Activated T-cell treated with anti-CD3 and anti-CD28 coated beads for 1 hour (primary cell): ENCODE results near the gene FEN1.

ENCODE experiments used
- DNase-seq: peaks from one replicate; pipeline ENCODE4 v3.0.0-alpha.2; 2020; ENCODE audit warnings: low read depth

FEN1 gene

DNA sequence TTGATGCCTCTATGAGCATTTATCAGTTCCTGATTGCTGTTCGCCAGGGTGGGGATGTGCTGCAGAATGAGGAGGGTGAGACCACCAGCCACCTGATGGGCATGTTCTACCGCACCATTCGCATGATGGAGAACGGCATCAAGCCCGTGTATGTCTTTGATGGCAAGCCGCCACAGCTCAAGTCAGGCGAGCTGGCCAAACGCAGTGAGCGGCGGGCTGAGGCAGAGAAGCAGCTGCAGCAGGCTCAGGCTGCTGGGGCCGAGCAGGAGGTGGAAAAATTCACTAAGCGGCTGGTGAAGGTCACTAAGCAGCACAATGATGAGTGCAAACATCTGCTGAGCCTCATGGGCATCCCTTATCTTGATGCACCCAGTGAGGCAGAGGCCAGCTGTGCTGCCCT, 2.7 kb downstream of the FEN1 start:
- no peak for DNase-seq

DNA sequence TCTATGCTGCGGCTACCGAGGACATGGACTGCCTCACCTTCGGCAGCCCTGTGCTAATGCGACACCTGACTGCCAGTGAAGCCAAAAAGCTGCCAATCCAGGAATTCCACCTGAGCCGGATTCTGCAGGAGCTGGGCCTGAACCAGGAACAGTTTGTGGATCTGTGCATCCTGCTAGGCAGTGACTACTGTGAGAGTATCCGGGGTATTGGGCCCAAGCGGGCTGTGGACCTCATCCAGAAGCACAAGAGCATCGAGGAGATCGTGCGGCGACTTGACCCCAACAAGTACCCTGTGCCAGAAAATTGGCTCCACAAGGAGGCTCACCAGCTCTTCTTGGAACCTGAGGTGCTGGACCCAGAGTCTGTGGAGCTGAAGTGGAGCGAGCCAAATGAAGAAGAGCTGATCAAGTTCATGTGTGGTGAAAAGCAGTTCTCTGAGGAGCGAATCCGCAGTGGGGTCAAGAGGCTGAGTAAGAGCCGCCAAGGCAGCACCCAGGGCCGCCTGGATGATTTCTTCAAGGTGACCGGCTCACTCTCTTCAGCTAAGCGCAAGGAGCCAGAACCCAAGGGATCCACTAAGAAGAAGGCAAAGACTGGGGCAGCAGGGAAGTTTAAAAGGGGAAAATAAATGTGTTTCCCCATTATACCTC, 3.3 kb downstream of the FEN1 start:
- DNase-seq: no peak

DNA sequence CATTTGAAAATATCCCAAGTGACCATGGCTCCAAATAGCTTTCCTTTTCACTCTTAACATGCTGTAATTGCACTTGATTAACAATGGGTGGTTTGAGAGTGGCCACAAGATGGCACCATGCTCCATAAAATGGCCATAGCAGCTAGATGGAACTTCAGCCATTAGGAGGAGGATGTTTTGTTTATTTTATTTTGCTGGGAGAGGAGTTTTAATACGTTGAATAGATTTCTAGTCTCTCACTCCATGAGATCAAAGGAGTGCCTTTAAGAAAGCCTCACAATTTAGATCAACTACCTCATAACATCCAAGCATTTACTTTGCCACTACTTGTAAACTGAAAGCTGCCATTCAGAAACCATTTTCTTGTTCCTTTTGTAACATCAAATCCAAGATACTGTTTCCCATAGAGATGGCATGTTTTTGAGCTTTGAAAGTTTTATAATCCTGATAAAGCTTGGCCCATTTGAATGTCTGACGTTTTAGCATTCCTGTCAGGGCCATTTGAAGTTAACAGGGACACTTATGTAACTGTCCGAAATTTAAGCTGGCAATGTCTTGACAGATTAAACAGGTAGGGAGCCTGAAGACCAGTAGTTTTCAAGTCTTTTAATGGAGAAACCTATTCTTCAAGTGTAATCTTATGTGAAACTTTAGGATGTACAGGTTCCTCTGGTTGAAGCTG, 4.7 kb downstream of the FEN1 start:
- peak; percentile 67 for DNase-seq

DNA sequence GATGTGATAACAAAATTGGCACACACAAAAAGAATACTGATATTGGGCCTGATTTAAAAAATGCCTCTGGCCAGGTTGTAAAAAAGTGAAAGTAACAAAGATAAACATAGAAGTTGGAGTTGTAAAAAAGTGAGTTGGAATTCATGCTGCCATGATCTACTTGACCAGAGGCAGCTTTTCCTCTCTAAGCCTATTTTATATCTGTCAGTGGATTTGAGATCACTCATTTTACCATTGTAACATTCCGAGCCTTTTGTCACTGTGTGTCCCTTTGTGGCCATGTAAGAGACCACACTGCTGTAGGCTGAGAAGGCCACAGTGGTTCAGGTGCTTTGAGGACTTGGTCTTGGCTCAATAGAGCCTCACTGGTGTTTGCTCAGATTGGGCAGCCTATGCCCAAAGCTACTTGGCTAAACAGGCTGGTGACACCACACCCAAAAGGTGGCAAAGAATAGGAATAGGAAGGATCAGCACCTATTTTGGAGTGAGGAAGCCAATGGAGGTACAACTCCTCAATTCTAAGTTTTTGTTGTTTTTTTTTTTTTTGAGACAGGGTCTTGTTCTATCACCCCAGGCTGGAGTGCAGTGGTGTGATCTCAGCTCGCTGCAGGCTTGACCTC, 7.1 kb downstream of the FEN1 start:
- no peak for DNase-seq

DNA sequence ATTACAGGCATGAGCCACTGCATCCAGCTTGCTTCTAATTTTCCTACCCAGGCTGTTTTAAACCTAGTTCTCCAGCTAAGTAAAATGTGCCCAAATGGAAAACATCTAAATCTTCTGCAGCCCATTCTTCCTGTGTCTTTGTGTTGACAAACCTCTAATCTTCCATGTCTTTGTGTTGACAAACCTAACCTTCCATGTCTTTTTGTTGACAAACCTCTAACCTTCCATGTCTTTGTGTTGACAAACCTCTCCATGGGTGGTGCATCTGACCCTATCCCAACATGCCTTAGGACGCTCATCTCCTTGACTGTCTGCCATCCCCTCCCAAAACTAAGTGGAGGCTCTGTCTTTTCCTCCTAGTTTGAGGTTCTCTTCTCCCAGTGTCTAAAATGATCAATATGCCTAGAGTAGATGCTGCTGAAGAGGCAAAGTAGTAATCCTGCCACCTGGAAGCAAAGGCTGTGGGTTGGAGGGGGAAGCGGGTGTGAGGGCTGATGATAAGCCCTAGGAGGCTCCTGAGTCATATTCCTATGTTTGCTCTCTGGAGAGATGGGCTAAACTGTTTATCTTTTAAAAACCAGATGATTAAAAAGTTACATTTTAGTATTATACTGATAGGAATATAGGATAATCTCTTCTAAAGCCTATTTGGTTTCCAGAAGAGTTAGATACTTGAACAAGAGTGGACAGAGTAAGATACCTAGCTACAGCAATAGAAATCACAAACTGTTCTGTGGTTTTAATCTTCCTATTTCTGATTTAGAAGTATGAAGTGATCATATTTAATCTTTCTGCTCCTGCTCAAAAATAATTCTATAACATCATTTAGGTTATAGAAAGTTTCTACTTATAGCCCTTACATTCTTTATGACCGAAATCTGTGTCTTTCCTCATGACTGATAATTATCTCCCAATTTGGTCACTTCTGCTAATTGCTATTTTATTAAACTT, 7.9 kb downstream of the FEN1 start:
- DNase-seq: no peak

DNA sequence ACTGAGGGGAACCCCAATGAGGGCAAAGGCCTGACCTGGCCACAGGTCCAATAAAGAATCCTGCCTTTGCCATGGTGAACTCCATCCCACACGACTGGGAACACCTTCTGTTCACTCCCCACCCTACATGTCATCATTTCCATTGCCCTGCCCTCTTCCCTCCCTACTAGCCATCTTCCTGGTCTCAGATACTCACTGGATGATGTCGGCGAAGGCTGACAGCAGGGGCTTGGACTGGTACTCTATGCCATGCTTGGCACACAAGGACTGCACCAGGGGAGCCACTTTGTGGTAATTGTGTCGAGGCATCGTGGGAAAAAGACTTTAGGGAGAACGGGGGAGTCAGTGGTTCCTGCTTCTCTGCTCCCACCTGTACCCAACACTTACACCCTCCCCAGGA, 9.9 kb downstream of the FEN1 start:
- DNase-seq: no peak

DNA sequence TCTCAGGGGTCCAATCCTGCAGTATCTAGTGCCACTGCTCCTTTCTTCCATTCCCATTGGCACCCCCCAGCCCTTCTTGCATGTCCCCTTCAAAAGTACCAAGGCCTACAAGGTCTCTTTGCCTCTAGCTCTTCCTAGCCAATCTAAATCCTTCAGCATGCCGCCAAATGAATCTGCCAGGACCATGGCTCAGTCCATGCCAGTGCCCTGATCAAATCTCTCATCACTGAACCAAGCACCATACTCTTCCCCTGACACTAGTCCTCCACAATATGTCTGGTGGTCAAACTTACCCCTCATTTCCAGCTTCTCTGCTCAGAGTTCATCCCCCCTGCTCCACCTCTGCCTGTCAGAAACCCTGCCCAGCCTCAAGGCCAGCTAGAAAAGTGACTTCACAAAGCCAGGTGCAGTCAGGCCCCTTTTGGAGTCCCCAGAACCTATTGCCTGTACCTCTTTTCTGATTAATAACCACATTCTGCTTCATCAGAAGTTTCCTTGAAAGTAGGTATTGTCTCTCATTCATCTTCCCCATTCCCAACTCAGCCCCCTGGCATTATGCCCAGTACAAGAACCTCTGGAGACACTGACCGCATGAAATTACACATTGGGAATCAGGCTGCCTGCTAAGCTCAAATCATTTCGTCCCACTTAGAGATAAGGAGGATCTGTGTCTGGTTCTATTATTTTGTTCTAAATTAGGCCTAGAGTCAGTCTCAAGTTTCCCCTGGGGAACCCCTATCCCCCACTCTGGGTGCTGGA, 11.4 kb downstream of the FEN1 start:
- no peak for DNase-seq

DNA sequence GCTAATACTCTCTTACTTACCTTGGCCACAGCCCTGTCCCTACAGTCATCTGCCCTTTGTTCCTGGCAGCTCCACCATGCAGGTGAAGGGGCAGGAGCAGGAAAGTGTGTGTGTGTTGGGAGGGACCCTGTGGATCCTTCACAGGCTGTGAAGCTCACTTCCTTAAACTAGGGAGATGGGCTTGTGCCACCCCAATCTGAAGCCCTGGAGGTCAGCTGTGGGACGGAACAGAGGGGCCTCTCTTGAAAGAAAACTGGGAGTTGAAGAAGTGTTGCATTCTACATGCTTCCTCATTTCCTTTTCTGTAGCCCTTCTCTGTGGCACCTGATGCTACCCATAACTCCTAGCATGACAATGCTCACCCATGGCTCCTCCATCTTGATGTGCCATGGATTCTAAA, 12.4 kb downstream of the FEN1 start:
- DNase-seq: no peak

DNA sequence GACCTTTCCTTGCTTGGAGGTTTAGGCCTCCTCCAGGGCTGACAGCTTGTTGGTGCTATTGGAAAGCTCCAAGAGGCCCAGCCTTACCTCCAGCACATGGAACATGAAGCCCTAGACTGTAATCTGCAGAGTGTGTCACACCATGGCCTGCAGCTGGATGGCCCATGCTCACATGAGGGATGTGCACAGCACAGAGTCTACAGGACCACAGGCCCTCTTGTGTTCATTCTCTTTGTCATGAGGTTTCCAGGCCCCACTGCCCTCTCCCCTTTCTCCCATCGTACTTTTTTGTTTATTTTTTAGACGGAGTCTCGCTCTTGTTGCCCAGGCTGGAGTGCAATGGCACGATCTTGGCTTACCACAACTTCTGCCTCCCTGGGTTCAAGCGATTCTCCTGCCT, 14.1 kb downstream of the FEN1 start:
- DNase-seq: no peak

DNA sequence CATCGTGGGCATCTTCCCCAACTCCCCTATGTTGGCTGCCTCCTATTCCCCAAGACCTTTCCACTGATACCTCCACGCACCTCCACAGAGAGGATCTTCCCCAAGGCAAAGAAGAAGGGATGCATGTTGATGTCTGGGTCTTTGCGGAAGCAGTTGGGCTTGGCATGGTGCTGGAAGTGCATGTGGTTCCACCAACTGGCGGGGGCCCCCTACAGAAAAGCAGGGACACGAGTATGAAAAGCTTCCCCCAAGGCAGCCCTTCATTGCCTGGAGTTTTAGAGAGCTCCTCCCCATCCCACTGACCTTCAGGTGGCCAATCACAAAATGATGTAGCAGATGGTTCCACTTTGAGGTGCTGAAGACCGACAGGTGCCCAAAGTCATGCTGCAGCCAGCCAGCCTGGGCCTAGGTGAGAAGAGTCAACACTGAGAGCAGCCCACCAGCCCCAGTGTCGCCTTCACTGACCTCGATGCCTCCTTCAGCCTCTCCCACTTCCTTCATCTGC, 18.0 kb downstream of the FEN1 start:
- no peak for DNase-seq

DNA sequence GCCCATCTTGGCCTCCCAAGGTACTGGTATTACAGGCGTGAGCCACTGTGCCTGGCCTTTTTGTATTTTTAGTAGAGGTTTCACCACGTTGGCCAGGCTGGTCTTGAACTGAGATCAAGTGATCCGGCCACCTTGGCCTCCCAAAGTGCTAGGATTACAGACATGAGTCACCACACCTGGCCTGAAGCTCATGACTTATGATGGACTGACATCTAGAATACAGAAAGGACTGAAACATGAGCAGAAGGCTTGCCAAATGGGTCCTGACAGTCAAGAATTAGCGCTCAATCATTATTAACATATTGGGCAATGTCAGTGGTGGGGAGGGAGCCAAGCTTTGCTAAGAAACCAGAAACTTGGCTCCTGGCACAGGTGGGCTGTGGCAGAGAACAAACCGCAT, 19.1 kb downstream of the FEN1 start:
- no peak for DNase-seq

DNA sequence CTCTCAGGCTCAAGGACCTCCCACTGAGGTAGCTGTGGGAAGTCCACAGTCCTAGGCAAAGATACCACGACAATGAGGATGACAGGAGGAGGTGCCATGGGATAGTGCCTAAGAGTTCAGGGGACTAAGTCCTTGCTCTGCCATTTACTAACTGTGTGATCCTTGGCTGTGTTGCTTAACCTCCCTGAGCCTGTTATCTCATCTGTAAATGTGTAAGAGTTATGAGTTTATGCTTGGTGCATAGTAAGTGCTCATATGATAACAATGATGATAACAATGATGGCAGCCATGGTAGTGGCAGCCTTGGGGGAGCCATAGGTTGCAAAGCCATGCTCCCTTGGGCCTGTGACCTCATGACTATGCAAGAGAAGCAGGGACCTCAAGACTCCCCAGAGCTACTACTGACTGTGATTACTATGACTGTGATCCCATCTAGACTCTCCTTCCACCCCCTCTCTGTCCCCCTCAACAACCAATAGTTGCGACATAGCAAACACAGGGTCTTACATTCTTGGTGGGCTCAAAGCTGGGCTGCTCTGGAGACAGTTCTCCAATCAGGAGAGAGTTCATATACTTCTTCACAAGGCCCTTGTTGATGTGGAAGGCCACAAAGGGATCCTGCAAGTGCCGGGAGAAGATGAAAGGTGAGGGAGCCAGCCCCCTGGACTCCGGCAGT, 20.2 kb downstream of the FEN1 start:
- DNase-seq: no peak

DNA sequence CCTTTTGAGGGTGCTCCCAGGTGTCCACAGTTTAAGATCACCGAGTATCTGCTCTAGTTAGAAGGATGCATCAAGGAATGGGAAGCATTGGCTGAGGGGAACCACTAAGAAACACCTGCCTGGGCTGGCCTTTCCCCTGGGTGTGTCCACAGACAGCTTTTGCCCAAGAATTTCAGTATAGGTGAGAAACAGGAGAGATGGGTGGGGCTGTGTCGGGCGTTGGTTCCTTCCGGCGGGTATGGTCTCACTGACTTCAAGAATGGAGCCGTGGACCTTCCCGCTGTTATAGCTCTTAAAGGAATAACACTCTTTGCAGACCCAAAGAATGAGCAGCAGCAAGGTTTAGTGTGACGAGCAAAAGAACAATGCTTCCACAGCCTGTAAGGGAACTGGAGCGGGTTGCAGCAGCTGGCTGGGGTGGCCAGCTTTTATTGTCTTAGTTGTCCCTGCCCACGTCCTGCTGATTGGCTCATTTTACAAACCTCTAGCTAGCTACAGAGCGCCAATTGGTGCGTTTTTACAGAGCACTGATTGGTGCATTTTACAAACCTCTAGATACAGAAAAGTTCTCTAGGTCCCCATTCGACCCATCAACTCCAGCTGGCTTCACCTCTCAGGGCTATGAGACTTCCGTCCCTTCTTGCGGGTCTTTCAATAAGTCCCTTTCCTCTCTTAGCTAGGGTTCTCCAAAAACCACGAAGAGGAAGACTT, 21.7 kb downstream of the FEN1 start:
- DNase-seq: no peak

DNA sequence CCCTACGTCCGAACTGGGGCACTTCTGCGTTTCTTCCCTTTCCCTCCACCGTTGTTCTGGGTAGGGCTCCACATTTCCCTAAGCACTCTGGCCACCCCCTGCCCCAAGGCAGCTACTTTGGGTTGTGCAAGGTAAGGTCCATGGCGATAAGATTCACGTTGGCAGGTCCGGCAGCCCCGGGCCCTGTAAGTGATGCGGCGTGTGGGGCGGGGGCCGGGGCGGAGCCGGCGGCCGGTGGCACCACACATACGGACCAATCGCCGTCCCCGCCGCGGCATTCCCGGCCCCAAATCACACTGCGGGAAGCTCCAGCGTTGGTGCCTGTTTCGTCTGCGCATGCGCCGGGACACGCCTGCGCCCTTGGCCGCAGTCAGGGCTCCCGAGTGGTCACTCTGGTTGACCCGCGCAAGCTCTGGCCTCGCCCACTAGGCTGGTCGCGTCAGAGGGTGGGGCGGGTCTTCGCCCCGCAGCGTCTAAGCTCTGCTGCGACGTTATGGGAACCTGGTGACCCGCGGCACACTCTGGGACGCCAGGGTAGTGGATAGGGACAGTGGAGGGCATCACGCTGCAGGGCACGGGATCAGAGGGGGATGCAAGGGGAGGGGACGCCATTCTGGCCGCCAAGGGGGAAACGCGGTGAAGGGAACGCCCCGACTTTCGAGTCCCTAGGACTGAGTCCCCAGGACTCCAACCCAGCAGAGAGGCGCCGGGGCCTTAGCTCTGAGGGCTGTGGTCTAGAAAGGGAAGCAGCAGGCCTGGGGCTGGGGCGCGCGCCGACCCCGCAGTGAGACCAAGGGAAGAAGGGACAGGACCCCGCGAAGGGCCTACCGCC, 22.5 kb downstream of the FEN1 start:
- peak; percentile 23 for DNase-seq

DNA sequence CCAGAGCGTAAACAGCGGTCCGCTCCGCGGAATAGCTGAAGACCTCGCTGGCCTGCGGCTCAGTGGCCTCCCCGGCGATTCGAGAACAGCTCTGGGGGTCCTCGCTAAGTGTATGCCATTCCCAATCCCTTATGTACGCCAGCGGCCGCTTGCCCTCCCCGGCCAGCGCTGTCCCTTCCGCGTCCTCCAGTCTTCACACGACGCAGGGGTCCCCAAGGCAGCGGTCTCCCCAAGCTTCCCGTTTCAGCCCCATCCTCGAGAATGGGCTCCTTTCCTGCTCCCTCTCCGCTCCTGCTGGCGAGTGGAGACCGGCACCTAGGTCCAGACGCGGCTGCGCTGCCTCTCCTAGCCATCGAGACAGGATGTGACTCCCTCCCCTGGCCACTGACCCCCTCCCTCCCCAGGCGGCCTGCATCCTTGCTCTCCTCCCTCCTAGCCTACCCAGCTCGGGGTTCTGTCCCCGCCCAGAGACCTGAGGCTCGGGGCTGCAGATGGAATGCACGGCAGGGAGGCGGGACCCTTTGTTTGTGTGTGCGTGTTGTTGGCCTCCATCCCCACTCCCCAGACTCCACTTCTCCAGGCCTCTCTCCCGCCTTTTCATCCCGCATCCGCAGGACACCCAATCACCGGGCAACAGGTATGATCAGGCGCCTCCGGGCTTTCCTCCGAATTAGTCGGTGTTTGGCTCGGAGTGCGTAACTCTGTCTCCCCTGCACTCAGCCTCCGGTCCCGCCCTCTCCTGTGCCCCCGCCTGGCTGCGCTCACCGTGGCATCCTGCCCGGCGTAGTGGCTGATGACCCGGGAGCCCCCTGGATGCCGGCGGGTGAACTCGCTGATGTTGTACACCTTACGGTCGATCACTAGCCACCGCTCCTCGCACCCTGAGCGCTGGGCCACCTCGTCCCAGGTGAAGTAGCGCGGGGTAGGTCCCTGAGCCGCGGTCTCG, 23.4 kb downstream of the FEN1 start:
- DNase-seq: peak; percentile 34

DNA sequence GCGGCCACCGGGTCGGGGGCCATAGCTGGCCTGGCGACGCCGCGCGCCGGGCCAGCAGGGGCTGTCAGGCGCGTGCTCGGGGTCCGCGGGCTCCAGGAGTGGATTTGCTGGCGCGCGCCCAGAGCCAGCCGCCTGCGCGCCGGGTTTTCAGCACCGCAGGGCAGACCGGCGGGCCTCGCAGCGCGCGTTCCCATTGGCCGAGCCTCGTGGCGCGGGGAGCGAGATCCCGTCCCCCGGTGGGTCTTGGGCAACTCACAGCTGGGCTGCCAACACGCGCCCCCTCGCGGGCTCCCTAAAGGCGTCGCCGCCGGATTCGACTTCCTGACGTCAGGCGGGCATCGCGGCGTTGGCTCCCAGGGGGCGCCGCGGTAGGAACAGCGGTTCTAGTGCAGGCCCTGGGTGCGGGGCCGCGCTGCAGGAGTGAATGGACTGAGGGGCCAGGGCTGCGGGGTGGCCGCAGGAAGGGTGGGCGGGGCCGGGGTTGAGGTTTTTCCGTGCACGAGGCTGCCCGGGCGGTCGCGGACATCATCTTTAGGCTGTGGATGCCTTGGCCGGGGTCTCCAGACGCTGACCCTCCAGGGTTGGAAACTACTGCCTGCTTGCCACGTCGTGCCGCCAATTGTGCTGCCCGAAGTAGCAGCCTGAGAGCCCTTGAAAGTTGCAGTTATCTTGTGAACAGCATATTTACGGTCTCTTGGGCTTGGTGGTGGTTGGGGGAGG, 24.2 kb downstream of the FEN1 start, which contains the start of gene FADS1:
TSS of gene FADS1 (minus strand) at position 268 of the 720 bp plus-strand sequence. CDS start at position 194, 74 bp downstream.
- peak; percentile 50 for DNase-seq

DNA sequence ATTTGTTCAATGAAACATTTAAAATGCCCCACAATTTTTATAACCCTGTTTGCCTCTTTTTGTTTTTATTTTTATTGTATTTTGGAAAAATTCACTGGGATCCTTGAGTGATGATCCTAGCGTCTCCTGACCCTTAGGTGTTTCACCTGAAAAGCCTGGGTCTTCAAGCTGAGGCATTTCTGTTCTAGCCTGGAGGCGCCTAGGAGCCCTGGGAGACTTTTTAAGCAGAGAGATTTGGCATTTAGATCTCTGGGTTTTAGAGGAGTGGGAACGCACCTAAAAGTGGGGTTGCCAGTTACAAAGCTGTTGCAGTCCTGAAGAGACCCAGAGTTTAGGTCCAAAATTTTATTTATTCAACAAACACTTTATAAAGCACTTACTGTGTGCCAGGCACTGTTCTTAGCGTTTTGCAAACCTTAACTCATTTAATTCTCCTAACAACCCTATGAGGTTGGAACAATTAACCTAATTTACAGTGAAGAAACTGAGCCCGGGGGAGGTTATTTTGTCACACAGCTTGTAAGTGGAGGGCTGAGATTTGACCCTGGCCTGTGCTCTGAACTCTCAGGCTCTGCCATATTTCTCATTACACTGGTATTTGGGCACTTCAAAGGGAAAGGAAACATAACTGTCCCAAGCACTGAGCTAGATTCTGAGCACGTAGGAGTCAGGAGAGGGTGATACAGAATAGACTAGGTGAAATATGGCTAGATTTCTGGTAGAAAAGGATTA, 24.9 kb downstream of the FEN1 start:
- DNase-seq: no peak
